ENCODE results near the gene NDUFB7.
A peak's percentile ranks its signal among the peaks of the same experiment; 100 is the strongest.
"Not testable (repeated sequence)": the region's sequence is repeated elsewhere in the genome, so short reads cannot be mapped to it uniquely, and the experiment has no call there.

NDUFB7 gene

DNA sequence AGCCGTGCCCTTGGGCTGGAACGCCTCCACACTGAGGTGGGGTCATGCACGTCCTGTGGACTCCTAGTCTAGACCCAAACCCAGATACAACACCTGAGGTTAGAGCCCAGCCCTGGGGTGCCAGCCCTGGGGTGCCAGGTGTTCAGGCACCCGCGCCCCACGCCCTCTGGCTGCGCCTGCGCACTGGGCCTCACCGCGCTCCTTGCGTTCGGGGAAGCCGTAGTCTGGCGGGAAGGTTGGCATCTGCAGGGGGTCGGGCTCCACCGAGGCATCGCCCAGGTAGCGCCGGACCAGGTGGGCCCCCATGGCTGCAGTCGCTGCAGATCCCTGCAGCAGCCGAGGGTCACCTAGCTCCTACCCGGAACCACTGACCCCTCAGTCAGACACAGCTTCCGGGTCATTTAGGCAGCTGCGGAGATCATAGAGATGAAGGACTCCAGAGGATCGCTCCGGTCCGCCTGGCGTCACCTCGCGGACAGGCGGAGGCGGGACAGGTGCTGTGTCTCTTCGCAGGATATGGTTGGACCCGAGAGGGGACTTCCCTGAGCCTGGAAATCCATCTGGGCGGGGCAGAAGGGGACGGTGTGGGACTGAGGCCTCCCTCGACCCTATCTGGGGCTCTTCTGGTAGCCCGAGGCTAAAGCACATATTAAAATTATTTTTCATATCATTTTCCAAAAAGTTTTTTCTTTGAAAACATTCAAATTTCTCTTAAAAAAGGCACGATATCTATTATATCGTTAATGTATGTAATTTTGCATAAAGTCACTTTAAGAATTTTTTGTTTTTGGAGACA, at the start of gene NDUFB7:
Gene NDUFB7 (minus strand): TSS at position 372 of the 796 bp plus-strand sequence. CDS start 66 bp downstream, at position 306.
- DNase-seq: peak; percentile 91

DNA sequence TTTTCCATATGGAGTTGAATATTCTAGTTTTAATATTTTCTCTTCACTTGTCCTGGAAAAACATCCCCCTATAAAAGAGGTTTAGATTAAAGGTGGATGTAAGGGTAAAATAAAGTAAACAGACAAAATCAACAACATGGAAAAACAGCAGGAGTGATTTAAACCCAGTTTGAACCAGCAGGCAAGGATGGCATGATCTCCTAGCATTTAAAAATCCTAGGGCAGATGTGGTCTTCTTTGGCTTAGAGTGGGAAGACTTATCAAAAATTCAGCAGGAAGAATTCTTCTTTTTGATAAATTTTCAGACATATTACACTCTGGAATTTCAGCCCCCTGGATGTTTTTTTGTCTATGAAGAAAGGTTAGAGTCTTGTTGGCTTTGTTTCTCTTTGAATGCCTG, 47.5 kb upstream of the NDUFB7 start:
- DNase-seq: no peak

DNA sequence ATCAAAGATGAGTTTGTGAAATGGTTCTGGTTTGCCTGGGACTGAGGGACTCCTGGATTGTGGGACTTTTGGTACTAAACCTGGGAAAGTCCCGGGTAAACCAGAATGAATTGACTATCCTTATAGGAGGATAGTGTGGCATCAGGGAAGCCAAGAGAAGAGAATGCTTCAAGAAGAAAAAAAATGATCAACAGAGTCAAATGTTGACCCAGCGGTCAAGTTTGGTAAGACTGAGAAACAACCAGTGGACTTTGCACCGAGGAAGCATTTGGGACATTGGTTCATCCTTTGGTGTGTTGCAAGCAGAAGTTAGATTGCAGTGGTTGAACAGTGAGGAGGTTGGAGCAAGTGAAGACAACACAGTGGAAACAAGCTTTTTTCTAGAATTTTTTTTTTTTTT, 44.5 kb upstream of the NDUFB7 start:
- no peak for DNase-seq

DNA sequence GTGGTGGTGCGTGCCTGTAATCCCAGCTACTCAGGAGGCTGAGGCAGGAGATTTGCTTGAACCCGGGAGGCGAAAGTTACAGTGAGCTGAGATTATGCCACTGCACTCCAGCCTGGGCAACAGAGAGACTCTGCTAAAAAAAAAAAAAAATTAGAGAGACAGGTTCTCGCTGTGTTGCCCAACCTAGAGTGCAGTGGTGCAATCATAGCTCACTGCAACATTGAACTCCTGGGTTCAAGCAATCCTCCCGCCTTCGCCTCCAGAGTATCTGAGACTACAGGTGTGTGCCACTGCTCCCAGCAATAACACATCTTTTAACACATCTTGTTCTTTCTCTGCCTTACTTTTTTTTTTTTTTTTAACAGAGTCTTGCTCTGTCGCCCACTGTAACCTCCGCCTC, 43.8 kb upstream of the NDUFB7 start:
- no peak for DNase-seq

DNA sequence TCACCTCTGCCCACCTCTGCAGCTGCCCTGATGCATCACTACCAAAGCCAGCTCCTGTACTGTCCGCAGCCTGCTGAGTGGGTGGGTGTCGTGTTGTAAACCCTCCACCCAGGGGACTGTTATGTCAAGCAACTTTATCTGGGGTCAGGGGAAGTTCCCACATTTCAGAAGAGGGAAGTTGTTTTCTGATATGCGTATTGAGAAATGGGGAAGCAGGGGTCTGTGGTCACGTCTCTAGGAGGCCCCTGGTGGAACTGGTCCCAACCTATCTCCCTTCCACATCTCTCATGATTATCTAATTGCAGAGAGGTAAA, 42.2 kb upstream of the NDUFB7 start:
- DNase-seq: no peak

DNA sequence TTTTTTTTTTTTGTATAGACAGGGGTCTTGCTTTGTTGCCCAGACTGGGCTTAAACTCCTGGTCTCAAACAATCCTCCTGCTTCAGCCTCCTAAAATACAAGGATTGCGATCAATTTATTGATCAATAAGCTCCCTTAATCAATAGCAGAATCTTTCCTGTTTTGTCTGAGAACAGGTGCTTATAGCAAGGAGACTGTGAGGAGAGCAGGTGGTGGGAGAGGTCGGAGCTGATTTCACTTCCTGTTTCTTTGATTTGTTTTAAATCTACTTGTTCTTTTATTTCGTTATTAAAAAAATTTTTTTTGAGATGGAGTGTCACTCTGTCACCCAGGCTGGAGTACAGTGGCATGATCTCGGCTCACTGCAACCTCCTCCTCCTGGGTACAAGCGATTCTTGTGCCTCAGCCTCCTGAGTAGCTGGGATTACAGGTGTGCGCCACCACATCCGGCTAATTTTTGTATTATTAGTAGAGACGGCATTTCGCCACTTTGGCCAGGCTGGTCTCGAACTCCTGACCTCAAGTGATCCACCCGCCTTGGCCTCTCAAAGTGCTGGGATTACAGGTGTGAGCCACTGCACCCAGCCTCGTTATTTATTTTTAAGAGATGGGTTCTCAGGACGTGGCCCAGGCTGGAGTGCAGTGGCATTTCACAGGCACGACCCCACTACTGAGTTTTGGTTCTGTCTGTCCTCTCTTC, 41.7 kb upstream of the NDUFB7 start:
- not testable (repeated sequence) for DNase-seq

DNA sequence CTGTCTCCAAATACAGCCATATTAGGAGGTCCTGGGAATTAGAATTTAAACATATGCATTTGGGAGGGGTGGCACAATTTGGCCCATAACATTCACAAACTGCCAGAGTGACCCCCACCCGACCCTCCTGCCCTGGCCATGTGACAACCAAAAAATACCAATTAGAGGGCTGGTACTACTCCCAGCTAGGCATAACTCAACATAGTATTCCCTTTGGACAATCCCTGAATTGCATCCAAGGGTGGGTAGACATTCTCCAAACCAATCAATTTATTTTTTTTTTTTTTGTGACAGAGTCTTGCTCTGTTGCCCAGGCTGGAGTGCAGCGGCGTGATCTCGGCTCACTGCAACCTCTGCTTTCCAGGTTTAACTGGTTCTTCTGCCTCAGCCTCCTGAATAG, 40.8 kb upstream of the NDUFB7 start:
- DNase-seq: no peak

DNA sequence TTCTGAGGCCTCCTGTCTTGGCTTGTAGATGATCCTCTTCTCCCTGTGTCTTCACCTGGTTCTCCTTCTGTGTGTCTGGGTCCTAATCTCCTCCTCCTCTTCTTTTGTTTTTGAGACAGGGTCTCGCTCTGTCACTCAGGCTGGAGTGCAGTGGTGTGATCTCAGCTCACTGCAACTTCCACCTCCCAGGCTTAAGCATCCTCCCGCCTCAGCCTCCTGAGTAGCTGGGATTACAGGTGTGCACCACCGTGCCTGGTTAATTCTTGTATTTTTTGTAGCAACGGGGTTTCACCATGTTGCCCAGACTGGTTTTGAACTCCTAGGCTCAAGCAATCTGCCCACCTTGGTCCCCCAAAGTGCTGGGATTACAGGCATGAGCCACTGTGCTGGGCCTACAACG, 40.4 kb upstream of the NDUFB7 start:
- not testable (repeated sequence) for DNase-seq

DNA sequence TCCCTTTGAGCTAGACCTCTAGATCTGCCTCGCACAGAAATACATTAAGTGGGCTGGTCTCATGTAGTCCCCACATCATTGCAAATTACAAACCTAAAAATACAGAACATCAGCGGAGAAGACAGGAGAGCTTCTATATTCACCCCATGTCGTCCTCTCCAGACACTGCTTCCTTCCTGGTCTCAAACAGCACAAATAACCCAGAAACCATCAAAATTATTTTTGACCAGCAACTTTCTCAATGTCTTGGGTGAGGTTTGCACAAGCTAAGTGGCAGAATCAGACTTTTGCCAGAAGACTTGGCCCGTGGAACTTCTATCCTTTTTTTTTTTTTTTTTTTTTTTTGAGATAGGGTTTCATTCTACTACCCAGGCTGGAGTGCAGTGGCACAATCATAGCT, 39.2 kb upstream of the NDUFB7 start:
- no peak for DNase-seq

DNA sequence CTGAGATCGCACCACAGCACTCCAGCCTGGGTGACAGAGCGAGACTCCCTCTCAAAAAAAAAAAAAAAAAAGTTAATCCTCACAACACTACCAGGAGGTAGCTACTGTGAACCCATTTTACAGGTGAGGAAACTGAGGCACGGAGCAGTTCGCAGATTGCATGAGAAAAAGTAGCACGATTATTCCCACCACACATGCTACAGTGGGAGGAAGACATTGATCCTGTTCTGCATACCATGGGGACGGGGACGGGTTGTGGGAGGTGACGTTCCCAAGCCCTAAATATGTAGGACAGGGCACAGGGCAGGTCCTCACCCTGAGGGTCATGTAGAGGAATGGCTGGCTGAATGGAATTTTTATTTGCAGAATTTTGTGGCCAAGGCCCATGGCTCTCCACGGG, 34.8 kb upstream of the NDUFB7 start:
- DNase-seq: no peak

DNA sequence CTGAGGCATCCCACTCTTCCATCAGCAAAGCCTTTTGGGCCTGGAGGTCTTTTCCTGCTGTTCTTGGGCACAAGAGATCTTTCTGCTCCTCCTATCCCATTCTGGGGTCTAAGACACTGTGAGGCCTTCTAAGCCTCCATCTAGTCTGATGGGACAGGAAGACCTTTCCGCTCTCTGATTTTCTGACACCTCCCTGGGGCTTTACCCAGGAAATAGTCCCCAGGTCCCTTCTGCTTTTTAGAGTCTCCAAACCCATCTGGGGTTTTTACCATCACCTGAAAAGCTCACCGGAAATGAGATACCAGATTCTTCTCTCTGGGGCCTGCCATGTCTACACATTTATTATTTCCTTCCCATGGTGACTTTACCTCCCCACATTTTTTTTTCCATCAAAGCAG, 32.1 kb upstream of the NDUFB7 start:
- DNase-seq: no peak

DNA sequence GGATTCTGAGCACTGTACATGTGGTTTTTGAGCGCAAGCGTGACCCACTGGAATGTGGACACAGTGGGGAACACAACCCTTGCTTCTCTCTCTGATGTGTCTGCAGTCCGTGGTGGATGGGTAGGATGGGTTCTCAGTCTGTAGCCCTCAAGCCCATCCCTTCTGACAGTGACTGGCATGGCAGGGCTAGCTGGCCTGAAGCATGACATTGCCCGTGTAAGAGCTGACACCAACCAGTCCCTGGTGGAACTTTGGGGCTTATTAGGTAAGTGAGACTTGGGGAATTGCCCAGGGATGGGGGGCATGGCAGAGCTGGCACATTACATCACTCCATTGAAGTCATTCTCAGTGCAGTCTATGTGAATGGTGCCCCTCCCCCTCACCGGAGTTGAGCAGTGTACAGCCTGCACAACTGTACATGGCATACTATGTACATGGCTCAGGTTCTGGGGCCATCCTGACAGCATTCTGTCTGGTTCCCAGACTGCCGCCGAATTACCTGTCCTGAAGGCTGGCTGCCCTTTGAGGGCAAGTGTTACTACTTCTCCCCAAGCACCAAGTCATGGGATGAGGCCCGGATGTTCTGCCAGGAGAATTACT, 27.8 kb upstream of the NDUFB7 start:
- DNase-seq: no peak

DNA sequence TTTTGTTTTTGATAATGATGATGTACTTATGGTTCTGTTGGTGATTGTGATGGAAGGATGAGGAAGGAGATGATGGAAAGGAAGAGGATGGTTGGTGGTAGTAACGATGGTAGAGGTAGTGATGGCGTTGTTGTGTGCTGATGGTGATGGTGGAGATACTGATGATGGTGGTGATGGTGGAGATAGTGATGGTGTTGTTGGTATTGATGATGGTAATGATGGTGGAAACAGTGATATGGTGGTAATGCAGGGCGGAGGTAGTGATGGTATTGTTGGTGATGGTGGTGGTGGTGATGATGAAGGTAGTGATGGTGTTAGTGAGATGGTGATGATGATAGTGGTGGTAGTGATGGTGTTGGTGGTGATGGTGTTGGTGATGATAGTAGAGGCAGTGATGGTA, 23.7 kb upstream of the NDUFB7 start:
- DNase-seq: no peak

DNA sequence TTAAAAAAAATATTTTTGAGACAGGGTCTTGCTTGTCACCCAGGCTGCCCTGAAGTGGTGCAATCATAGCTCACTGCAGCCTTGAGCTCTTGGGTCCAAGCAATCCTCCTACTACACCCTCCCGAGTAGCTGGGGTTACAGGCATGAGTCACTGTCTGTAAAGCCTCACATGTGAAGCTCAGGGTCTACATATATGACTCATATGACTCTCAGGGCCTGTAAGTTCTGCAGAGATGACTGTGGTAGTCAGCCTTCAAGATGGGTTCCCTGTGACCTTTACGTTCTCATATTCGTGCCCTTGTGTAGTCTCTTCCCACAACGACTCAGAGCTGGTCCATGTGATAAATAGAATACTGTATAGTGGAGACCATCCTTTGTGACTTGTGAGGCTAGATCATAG, 17.6 kb upstream of the NDUFB7 start:
- not testable (repeated sequence) for DNase-seq

DNA sequence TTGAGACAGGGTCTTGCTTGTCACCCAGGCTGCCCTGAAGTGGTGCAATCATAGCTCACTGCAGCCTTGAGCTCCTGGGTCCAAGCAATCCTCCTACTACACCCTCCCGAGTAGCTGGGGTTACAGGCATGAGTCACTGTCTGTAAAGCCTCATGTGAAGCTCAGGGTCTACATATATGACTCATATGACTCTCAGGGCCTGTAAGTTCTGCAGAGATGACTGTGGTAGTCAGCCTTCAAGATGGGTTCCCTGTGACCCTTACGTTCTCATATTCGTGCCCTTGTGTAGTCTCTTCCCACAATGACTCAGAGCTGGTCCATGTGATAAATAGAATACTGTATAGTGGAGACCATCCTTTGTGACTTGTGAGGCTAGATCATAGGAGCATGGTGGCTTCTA, 13.3 kb upstream of the NDUFB7 start:
- peak; percentile 57 for DNase-seq

DNA sequence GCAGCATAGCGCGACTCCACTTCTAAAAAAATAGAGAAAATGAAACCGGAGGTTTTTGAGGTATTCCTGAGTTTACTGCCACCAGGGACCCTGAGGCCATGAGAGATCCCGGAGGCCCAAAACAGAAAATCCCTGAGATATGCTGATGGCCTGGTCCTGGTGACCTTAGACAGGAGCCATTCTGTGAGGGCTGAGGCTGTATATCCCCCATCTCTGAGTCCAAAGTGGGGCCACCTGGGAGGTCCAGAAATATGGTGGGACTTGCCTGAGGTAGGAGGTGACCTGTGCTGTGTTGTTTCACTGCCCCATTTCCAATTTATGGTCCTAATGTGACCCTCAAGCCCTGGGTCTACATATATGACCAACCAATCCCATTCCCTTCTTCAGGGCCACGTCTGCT, 12.5 kb upstream of the NDUFB7 start:
- not testable (repeated sequence) for DNase-seq

DNA sequence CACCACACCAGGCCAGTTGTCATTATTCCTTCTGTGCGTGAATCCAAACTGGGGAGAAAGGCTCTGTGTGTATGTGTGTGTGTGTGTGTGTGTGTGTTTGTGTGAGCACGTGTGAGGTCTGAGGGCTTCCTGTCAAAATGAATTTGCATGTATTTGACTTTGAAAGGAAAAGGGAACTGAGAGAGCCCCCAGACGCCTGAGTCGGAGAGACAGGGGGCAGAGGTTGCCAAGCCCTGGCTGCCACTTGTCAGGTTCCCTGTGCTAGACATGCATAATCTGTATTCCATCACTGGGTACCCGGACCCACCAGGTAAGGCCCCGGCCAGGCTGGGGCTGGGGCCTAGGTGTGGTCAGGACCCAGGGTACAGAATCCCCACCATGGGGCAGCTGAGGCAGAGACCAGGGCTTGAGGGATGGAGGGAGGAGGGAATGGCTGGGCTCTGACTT, 11.1 kb upstream of the NDUFB7 start, which contains the start of gene CLEC17A:
Gene CLEC17A (plus strand): TSS at position 191 of the 447 bp plus-strand sequence. CDS start 77 bp downstream, at position 268.
- no peak for DNase-seq

DNA sequence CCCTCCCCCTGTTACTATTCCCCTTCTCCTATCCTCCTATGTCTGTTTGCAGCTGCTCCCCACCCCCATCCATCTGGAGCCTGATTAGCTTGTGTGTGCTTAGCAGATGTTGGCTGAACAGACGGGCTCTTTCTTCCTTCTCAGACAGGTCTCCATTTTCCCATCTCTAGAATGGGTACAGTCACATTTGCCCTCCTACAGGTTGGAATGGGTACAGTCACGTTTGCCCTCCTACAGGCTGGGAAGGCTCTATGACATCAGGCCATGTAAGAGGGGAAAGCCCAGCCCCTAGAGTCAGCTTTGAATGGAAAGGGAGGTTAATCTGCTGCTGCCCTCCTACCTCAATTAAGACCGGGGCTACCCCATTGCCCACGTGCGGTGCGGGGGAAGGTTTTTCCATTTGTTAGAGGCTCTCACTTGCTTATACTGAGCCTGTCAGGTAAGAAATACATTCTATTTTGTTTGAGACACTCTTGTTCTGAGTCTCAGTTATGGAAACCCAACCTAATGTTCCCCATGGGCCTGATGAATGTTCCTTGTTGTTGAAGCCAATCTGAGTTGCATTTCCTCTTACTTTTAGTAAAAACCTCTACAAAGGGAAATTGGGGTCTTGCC, 8.9 kb upstream of the NDUFB7 start:
- DNase-seq: peak; percentile 83

DNA sequence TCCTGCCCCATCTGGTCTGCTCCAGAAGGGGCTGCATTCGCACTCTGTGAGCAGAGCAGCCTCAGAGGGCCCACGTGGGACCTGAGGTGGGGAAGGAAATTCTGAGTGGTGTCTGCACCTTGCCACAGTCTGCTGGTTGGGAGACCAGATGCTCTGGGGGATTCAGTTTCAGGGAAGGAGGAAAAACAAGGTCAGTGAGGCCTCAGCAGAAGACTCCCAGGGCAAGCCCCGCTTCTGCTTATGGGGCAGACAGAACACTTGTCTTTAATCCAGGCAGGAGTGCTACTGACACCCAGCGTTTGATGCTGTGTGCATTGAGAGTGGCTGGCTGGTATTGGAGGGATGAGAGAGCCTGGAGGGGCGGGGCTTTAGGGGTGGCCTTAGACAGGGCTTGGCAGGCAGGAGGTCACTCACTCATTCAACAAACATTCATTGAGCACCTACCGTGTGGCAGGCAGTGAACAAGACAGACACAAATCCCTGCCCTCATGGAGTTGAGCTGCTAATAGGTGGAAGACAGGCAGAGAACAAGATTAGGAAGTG, 6.1 kb upstream of the NDUFB7 start:
- no peak for DNase-seq

DNA sequence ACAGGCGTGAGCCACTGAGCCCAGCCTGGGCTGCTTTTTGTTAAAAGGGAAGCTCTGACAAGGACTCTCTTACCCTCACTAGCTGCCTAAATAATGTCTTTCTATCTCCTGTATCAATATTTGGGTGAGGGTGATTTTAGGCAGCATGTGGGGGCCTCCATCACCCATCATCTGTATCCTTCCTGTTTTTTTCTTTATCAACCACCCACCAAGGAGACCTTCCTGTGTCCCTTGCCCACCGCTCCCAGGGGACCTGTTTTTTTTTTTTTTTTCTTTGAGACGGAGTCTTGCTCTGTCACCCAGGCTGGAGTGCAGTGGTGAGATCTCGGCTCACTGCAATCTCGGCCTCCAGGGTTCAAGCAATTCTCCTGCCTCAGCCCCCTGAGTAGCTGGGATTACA, 5.4 kb upstream of the NDUFB7 start:
- DNase-seq: no peak

DNA sequence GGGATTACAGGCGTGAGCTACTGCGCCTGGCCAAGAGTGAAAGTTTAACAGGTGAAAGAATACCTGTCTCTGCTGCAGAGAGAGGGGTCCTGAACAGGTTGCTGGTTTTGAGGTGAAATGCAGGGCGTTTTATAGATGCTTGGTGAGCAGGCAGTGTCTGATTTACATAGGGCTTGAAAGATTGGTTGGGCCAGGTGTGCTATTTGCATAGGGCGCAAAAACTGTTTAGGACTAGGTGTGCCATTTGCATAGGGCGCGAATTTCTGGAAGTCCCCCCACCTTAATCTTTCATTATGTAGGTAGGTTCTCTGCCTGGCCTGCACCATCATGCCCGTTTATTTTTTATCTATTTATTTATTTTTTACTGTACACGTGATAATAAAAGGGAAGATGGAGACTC, 4.5 kb upstream of the NDUFB7 start:
- no peak for DNase-seq

DNA sequence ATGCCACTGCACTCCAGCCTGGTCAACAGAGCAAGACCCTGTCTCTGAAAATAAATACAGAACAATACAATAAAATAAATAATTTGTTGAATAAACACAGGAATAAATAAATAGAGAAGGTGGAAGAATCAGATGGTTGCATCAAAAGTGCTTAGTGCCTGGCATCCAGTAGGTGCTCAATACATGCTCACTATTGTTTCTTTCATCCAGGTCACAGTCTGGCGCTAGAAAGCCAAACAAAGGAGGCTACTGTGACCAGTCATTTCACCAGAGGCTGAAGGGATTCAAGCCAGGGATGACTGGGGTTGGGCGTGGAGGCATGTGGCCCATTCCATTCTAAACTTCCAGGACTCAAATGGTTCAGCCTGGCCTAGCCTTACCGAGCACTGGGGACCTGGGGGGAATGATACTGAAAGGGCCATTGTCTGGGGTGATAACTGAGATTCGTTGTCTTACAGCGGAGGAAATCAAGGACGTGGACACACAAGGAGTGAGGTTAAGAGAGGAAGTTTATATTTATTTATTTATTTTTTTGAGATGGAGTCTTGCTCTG, 3.6 kb upstream of the NDUFB7 start:
- no peak for DNase-seq

Data from stimulated activated naive CD4-positive, alpha-beta T cell treated with Interleukin-2 at 50 U/mL for 16 hours (primary cell).